GM23338 (cell line): ENCODE results near the gene PRUNE2. TPM values are rescaled to one million over a fixed set of nuclear protein-coding genes. Genes with fewer than 3 reads are reported as not detected.

Experiments used
- ATAC-seq: fragments of 200-7000 bp; cut with Tn5 transposase; 3 replicates; pipeline ENCODE4 v1.9.1; 2020
- DNase-seq: peaks from one replicate; pipeline ENCODE4 v3.0.0-alpha.2; 2015; ENCODE audit warnings: low spot score
- H2AFZ ChIP-seq: fragments of 200-600 bp; sonication (generic); 2 replicates; pipeline ENCODE4 v1.8.0; 2016; ENCODE audit warnings: antibody characterized with exemption, mild to moderate bottlenecking, moderate library complexity
- H3F3A ChIP-seq: fragments of 200-600 bp; sonication (generic); replicated peaks from 2 replicates; pipeline ENCODE4 v1.8.0; 2017; ENCODE audit warnings: antibody characterized with exemption, mixed run types, low read depth
- H3K27ac ChIP-seq: fragments of 200-600 bp; sonication (generic); 2 replicates; pipeline ENCODE4 v1.6.1; 2016; ENCODE audit warnings: low read depth
- H3K27me3 ChIP-seq: fragments of 200-600 bp; sonication (generic); 2 replicates; pipeline ENCODE4 v1.8.0; 2016; ENCODE audit warnings: mild to moderate bottlenecking, mixed run types, moderate library complexity; ENCODE audit not compliant: insufficient read depth
- H3K36me3 ChIP-seq: fragments of 200-600 bp; sonication (generic); 2 replicates; pipeline ENCODE4 v1.8.0; 2016; ENCODE audit warnings: mild to moderate bottlenecking; ENCODE audit not compliant: insufficient read depth
- H3K4me1 ChIP-seq: fragments of 200-600 bp; sonication (generic); 2 replicates; pipeline ENCODE4 v1.8.0; 2016; ENCODE audit warnings: mild to moderate bottlenecking, moderate library complexity; ENCODE audit not compliant: insufficient read depth
- H3K4me2 ChIP-seq: fragments of 200-600 bp; sonication (generic); 2 replicates; pipeline ENCODE4 v1.7.1; 2017; ENCODE audit warnings: mixed run types
- H3K4me3 ChIP-seq: fragments of 200-600 bp; sonication (generic); 2 replicates; pipeline ENCODE4 v1.6.1; 2016; ENCODE audit warnings: mixed run types
- H3K79me2 ChIP-seq: fragments of 200-600 bp; sonication (generic); replicated peaks from 2 replicates; pipeline ENCODE4 v1.8.0; 2017; ENCODE audit warnings: mild to moderate bottlenecking; ENCODE audit not compliant: insufficient read depth
- H3K9me2 ChIP-seq: fragments of 200-600 bp; sonication (generic); 2 replicates; pipeline ENCODE4 v1.8.0; 2017; ENCODE audit not compliant: insufficient read depth
- H4K20me1 ChIP-seq: fragments of 200-600 bp; sonication (generic); replicated peaks from 2 replicates; pipeline ENCODE4 v1.8.0; 2017; ENCODE audit warnings: mild to moderate bottlenecking; ENCODE audit not compliant: insufficient read depth
- H3K27ac Mint-ChIP-seq: 2 replicates; pipeline ENCODE4 v1.8.0; 2020; ENCODE audit warnings: inconsistent platforms, mild to moderate bottlenecking, moderate library complexity, mixed read lengths
- H3K27me3 Mint-ChIP-seq: 3 replicates; pipeline ENCODE4 v1.8.0; 2022; ENCODE audit warnings: low read depth, mild to moderate bottlenecking, moderate library complexity, mixed read lengths, inconsistent platforms; ENCODE audit not compliant: insufficient read depth, poor library complexity
- H3K36me3 Mint-ChIP-seq: 3 replicates; pipeline ENCODE4 v1.8.0; 2021; ENCODE audit warnings: low read depth, mild to moderate bottlenecking, inconsistent platforms, moderate library complexity, mixed read lengths
- H3K4me1 Mint-ChIP-seq: 3 replicates; pipeline ENCODE4 v1.8.0; 2020; ENCODE audit warnings: mild to moderate bottlenecking, inconsistent platforms, mixed read lengths
- H3K4me3 Mint-ChIP-seq: 3 replicates; pipeline ENCODE4 v1.8.0; 2021; ENCODE audit warnings: moderate library complexity, mild to moderate bottlenecking, inconsistent platforms, mixed read lengths
- H3K9me3 Mint-ChIP-seq: 3 replicates; pipeline ENCODE4 v1.8.0; 2020; ENCODE audit warnings: moderate library complexity, mild to moderate bottlenecking, inconsistent platforms, mixed read lengths
- CREB1 ChIP-seq: fragments of 250-450 bp; sonication (Bioruptor Pico); IDR thresholded peaks from 2 replicates; pipeline ENCODE4 v1.5.0; 2020; ENCODE audit warnings: low read depth, mild to moderate bottlenecking, moderate library complexity
- EZH2 ChIP-seq: fragments of 200-600 bp; sonication (generic); IDR thresholded peaks from one replicate; pipeline ENCODE4 v1.8.0; 2017; ENCODE audit warnings: antibody characterized with exemption, mild to moderate bottlenecking, low read depth; ENCODE audit not compliant: unreplicated experiment
- JUNB ChIP-seq: IDR thresholded peaks from one replicate; pipeline ENCODE4 v1.6.1; 2016; ENCODE audit warnings: antibody characterized with exemption; ENCODE audit not compliant: unreplicated experiment
- POLR2AphosphoS5 ChIP-seq: IDR thresholded peaks from 2 replicates; pipeline ENCODE4 v1.6.1; 2016; ENCODE audit warnings: antibody characterized with exemption, low read depth
- STAT1 ChIP-seq: IDR thresholded peaks from one replicate; pipeline ENCODE4 v1.6.1; 2016; ENCODE audit warnings: antibody characterized with exemption; ENCODE audit not compliant: unreplicated experiment
- ZNF114 ChIP-seq: fragments of 250-450 bp; sonication (Bioruptor Pico); IDR thresholded peaks from 2 replicates; pipeline ENCODE4 v1.5.0; 2020; ENCODE audit warnings: mild to moderate bottlenecking, moderate library complexity
- ZNF331 ChIP-seq: fragments of 250-450 bp; sonication (Bioruptor Pico); IDR thresholded peaks from 2 replicates; pipeline ENCODE4 v1.5.0; 2020; ENCODE audit warnings: low read depth, mild to moderate bottlenecking, moderate library complexity
- polyA plus RNA-seq: library from polyadenylated mRNA; unstranded; fragments of >200 nt; fragmentation: Nextera tagmentation; extraction: Ambion mirVana; gene quantifications from 2 replicates; pipeline ENCODE4 v1.2.1, GENCODE V29; 2016
- total RNA-seq: library from RNA; depleted of rRNA; stranded (reverse); fragments of >200 nt; shearing (Covaris generic); gene quantifications from 2 replicates; pipeline ENCODE4 v1.2.3, GENCODE V29; 2014
- TF ChIP-seq, protein P1 (sequence below): IDR thresholded peaks from one replicate; pipeline ENCODE4 v1.6.1; 2018; ENCODE audit warnings: antibody characterized with exemption; ENCODE audit not compliant: unreplicated experiment
- TF ChIP-seq, protein P2 (sequence below), 2 experiments: fragments of 200-600 bp in 1 of 2; sonication (generic) in 1 of 2; conservative IDR thresholded peaks; 2 replicates each; pipeline versions ENCODE4 v1.5.1 to v1.6.1; 2016 to 2017; ENCODE audit warnings: antibody characterized with exemption in 2 of 2, low read depth in 2 of 2, mild to moderate bottlenecking in 2 of 2, moderate library complexity in 1 of 2
- TF ChIP-seq, protein P3 (sequence below): fragments of 250-450 bp; sonication (Bioruptor Pico); IDR thresholded peaks from 2 replicates; pipeline ENCODE4 v1.5.0; 2020; ENCODE audit warnings: mild to moderate bottlenecking, moderate library complexity

Gene PRUNE2
- total and polyA plus RNA-seq, 2 experiments from 2014 or later, result 10.6 to 26.5 TPM

DNA sequence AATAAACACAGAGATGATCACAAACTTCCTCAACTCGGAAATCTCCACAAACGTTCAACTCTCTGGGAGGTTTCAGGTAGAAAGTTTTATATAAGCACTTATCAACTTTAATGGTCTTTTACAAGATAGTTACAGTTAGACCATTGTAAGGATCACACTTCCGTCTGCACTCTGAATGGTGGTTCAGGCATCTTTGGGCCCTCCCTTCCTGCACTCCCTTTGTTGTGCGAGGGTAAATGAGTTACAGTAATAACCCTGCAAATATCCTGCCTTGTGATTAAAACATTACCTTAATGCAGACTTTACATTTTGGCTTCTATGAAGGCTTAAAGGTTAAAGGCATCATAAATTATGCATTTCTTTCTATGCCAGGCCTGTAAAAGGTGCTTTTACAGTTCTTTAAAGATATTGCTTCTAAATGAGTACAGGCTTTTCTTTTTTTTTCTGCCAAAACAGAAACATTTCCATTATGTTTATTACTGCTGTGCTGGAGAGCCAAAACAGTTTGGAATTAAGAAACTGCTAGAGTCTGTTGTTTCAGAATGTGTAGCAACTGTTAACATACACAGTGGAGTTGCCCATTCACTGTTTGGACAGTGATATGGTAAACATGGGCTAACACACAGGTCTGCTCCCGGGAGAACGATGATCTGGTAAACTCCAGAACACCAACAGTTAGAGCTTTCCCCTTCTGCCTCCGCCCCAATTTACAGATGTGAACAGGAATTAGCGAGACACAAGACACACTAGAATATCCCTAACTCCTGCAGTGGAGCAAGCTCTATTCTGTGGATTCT lies 1.1 kb downstream of the PRUNE2 start (continued):
- TF ChIP-seq, protein P1, sequence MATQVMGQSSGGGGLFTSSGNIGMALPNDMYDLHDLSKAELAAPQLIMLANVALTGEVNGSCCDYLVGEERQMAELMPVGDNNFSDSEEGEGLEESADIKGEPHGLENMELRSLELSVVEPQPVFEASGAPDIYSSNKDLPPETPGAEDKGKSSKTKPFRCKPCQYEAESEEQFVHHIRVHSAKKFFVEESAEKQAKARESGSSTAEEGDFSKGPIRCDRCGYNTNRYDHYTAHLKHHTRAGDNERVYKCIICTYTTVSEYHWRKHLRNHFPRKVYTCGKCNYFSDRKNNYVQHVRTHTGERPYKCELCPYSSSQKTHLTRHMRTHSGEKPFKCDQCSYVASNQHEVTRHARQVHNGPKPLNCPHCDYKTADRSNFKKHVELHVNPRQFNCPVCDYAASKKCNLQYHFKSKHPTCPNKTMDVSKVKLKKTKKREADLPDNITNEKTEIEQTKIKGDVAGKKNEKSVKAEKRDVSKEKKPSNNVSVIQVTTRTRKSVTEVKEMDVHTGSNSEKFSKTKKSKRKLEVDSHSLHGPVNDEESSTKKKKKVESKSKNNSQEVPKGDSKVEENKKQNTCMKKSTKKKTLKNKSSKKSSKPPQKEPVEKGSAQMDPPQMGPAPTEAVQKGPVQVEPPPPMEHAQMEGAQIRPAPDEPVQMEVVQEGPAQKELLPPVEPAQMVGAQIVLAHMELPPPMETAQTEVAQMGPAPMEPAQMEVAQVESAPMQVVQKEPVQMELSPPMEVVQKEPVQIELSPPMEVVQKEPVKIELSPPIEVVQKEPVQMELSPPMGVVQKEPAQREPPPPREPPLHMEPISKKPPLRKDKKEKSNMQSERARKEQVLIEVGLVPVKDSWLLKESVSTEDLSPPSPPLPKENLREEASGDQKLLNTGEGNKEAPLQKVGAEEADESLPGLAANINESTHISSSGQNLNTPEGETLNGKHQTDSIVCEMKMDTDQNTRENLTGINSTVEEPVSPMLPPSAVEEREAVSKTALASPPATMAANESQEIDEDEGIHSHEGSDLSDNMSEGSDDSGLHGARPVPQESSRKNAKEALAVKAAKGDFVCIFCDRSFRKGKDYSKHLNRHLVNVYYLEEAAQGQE, result no peak
- TF ChIP-seq ZNF331 (CRISPR knock-in tag) (no peak), ZNF114 (no peak)

DNA sequence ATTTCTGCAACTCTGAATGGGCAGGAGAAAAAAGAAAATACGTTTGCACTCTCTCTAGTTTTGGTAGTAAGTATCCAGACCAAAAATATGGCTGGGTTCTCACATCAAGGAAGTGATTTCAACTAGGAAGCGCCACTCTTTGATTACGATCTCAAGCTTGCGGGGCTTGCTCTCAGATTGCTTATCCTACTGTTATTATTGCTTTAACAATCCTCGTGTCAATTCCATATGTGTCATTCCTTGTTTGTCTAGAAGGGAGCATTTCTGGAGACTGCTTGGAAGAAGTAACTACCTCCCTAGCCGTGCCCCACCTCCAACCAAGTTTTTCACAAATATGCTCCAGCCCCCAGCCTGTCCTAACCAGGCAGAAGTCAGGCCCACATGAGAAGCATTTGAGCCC lies 3.5 kb downstream of the PRUNE2 start:
- H3K4me2 ChIP-seq, result 0 out of 2 replicates have a peak overlapping the region, but pooled peaks have one; percentile 42
- H3K36me3 ChIP-seq, result no peaks in the 10 kb centered on the region
- H3K27ac Mint-ChIP-seq, result 0 out of 2 replicates have a peak overlapping the region, but pooled peaks have one; percentile 12
- DNase-seq (no peak), ATAC-seq (no peak)
- no peak overlapping the region for H3K4me3 Mint-ChIP-seq
- peaks cover 3% of the 10 kb centered on the region; the same call in 1 of the 2 replicates for H3F3A ChIP-seq
- H3K27me3 ChIP-seq, result peaks cover 21% of the 10 kb centered on the region
- peaks cover 21% of the 10 kb centered on the region for H3K9me2 ChIP-seq
- H3K4me1 ChIP-seq, result peaks cover 46% of the 10 kb centered on the region
- no peak overlapping the region for H3K27ac ChIP-seq
- no peaks in the 10 kb centered on the region for H4K20me1 ChIP-seq
- peaks cover 22% of the 10 kb centered on the region for H3K27me3 Mint-ChIP-seq
- H3K36me3 Mint-ChIP-seq, result no peaks in the 10 kb centered on the region
- no peak overlapping the region for H3K4me3 ChIP-seq
- peaks cover 29% of the 10 kb centered on the region for H3K4me1 Mint-ChIP-seq
- H2AFZ ChIP-seq, result no peak overlapping the region
- no peaks in the 10 kb centered on the region for H3K9me3 Mint-ChIP-seq
- H3K79me2 ChIP-seq, result peaks cover 25% of the 10 kb centered on the region
- TF ChIP-seq JUNB, result no peak
- no peak for TF ChIP-seq EZH2
- no peak for TF ChIP-seq STAT1
- TF ChIP-seq, protein P2, sequence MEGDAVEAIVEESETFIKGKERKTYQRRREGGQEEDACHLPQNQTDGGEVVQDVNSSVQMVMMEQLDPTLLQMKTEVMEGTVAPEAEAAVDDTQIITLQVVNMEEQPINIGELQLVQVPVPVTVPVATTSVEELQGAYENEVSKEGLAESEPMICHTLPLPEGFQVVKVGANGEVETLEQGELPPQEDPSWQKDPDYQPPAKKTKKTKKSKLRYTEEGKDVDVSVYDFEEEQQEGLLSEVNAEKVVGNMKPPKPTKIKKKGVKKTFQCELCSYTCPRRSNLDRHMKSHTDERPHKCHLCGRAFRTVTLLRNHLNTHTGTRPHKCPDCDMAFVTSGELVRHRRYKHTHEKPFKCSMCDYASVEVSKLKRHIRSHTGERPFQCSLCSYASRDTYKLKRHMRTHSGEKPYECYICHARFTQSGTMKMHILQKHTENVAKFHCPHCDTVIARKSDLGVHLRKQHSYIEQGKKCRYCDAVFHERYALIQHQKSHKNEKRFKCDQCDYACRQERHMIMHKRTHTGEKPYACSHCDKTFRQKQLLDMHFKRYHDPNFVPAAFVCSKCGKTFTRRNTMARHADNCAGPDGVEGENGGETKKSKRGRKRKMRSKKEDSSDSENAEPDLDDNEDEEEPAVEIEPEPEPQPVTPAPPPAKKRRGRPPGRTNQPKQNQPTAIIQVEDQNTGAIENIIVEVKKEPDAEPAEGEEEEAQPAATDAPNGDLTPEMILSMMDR (conservative IDR thresholded peaks at IDR 0.05; ENCODE audit: low read depth in 2 of 2), result no peak
- TF ChIP-seq, protein P3, sequence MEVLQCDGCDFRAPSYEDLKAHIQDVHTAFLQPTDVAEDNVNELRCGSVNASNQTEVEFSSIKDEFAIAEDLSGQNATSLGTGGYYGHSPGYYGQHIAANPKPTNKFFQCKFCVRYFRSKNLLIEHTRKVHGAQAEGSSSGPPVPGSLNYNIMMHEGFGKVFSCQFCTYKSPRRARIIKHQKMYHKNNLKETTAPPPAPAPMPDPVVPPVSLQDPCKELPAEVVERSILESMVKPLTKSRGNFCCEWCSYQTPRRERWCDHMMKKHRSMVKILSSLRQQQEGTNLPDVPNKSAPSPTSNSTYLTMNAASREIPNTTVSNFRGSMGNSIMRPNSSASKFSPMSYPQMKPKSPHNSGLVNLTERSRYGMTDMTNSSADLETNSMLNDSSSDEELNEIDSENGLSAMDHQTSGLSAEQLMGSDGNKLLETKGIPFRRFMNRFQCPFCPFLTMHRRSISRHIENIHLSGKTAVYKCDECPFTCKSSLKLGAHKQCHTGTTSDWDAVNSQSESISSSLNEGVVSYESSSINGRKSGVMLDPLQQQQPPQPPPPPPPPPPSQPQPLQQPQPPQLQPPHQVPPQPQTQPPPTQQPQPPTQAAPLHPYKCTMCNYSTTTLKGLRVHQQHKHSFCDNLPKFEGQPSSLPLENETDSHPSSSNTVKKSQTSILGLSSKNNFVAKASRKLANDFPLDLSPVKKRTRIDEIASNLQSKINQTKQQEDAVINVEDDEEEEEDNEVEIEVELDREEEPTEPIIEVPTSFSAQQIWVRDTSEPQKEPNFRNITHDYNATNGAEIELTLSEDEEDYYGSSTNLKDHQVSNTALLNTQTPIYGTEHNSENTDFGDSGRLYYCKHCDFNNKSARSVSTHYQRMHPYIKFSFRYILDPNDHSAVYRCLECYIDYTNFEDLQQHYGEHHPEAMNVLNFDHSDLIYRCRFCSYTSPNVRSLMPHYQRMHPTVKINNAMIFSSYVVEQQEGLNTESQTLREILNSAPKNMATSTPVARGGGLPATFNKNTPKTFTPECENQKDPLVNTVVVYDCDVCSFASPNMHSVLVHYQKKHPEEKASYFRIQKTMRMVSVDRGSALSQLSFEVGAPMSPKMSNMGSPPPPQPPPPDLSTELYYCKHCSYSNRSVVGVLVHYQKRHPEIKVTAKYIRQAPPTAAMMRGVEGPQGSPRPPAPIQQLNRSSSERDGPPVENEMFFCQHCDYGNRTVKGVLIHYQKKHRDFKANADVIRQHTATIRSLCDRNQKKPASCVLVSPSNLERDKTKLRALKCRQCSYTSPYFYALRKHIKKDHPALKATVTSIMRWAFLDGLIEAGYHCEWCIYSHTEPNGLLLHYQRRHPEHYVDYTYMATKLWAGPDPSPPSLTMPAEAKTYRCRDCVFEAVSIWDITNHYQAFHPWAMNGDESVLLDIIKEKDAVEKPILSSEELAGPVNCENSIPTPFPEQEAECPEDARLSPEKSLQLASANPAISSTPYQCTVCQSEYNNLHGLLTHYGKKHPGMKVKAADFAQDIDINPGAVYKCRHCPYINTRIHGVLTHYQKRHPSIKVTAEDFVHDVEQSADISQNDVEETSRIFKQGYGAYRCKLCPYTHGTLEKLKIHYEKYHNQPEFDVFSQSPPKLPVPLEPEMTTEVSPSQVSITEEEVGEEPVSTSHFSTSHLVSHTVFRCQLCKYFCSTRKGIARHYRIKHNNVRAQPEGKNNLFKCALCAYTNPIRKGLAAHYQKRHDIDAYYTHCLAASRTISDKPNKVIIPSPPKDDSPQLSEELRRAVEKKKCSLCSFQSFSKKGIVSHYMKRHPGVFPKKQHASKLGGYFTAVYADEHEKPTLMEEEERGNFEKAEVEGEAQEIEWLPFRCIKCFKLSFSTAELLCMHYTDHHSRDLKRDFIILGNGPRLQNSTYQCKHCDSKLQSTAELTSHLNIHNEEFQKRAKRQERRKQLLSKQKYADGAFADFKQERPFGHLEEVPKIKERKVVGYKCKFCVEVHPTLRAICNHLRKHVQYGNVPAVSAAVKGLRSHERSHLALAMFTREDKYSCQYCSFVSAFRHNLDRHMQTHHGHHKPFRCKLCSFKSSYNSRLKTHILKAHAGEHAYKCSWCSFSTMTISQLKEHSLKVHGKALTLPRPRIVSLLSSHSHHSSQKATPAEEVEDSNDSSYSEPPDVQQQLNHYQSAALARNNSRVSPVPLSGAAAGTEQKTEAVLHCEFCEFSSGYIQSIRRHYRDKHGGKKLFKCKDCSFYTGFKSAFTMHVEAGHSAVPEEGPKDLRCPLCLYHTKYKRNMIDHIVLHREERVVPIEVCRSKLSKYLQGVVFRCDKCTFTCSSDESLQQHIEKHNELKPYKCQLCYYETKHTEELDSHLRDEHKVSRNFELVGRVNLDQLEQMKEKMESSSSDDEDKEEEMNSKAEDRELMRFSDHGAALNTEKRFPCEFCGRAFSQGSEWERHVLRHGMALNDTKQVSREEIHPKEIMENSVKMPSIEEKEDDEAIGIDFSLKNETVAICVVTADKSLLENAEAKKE (CRISPR knock-in tag), result no peak
- no peak for TF ChIP-seq POLR2AphosphoS5
- no peak for TF ChIP-seq ZNF114
- TF ChIP-seq CREB1 (CRISPR knock-in tag), result no peak
